LNCaP clone FGC (cell line): ENCODE results near the gene PARVA.

ENCODE experiments used
- DNase-seq: peaks from one replicate; pipeline ENCODE4 v3.0.0-alpha.2; 2011; ENCODE audit warnings: low read depth
- H3K4me3 ChIP-seq: 2 replicates; pipeline ENCODE4 v1.5.1; 2011; ENCODE audit warnings: mild to moderate bottlenecking, low read depth, low read length, control low read depth
- CTCF ChIP-seq: IDR thresholded peaks from 2 replicates; pipeline ENCODE4 v1.5.1; 2012; ENCODE audit warnings: mild to moderate bottlenecking; ENCODE audit not compliant: control insufficient read depth, insufficient read depth; ENCODE audit errors: extremely low read depth

The PARVA gene

GRCh38 chr11:12496181-12497025, 119.0 kb downstream of the PARVA start:
- TF ChIP-seq CTCF = no peak
- H3K4me3 ChIP-seq = no peak overlapping the region
- no peak for DNase-seq

GRCh38 chr11:12497431-12497830, 120.1 kb downstream of the PARVA start:
- TF ChIP-seq CTCF = no peak
- H3K4me3 ChIP-seq = no peak overlapping the region
- no peak for DNase-seq

- DNase-seq = no peak
- no peak overlapping the region for H3K4me3 ChIP-seq
- TF ChIP-seq CTCF = no peak
Measured at GRCh38 chr11:12499071-12499470, 121.7 kb downstream of the PARVA start.

GRCh38 chr11:12502046-12502445, 124.7 kb downstream of the PARVA start:
- no peak overlapping the region for H3K4me3 ChIP-seq
- DNase-seq = no peak
- no peak for TF ChIP-seq CTCF

- no peak for TF ChIP-seq CTCF
- no peak for DNase-seq
- no peak overlapping the region for H3K4me3 ChIP-seq
Measured at GRCh38 chr11:12503039-12503484, 125.7 kb downstream of the PARVA start.

GRCh38 chr11:12503886-12504285, 126.5 kb downstream of the PARVA start:
- no peak for TF ChIP-seq CTCF
- DNase-seq = no peak
- no peak overlapping the region for H3K4me3 ChIP-seq

- TF ChIP-seq CTCF = no peak
- no peak for DNase-seq
- H3K4me3 ChIP-seq = no peak overlapping the region
Measured at GRCh38 chr11:12505183-12505582, 127.8 kb downstream of the PARVA start.
